GM10847 (cell line): Measurements from ENCODE around the gene NIPSNAP3A.

Source experiments
- POLR2A ChIP-seq: IDR thresholded peaks from 2 replicates; pipeline ENCODE4 v1.6.1; 2011; ENCODE audit not compliant: insufficient read length; ENCODE audit errors: extremely low read depth

The NIPSNAP3A gene

DNA sequence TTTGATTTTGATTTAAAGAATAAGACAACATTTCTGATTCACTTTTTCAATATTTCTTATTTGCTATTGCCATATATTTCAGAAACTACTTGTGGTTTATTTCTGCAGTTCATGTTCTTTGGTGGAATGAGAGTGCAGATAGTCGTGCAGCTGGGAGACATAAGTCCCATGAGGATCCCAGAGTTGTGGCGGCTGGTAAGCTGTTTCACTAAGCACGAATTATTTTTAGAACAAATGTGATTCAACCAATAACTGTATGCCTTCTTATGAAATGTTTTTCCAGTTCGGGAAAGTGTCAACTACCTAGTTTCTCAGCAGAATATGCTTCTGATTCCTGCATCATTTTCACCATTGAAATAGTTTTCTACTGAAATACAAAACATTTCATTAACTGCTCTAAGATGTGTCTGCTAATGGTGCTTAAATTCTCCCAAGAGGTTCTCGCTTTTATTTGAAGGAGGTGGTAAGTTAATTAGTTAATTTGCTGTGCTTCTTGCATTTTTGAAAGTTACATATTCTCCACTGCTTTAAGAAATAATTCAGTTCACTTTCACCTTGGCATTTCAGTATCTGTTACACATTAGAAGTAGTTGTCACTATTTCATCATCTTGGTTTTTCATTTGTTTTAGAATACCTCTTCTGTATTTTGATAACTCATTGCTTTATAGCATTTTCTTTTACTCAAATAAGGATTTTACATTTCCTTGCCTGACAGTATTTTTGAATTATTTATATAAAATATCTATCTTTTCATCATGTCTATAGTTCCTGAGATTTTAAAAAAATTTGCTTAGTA lies 25.4 kb downstream of the NIPSNAP3A start:
- TF ChIP-seq POLR2A, result no peak

- TF ChIP-seq POLR2A, result no peak
These were observed 26.6 kb downstream of the NIPSNAP3A start for GRCh38 chr9:104774132-104774531.

DNA sequence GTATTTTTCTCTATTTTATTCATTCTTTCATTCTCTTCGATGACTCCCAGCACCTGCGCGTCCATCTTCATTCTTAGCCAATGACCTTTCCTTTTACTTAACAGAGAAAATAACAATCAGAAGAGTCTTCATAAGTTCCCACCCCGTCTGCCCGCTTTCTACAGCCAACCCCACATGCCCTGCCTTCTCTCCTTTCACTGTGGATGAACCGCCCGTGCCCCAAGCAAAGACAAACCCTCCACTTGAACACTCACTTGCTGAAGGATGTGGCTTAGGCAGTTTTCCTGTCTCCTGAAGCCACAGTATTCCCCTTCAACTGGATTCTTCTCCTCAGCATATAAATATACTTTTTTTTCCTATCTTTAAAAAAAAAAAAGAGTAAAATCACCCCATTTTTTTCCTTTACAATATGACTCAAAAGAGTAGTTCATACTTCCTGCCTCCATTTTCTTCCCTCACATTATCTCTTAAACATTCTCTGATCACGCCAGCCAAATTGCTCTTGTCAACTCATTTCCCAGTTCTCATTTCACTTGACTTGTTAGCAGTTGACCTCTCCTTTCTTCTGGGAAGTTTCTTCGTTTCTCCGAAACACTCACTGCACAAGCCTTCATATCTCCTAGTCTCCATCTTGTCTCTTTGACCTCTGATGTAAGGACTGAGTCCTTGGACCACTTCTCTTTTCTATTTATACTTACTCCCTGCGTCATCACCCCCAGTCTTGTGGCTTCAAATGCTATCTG lies 27.5 kb downstream of the NIPSNAP3A start:
- no peak for TF ChIP-seq POLR2A

- TF ChIP-seq POLR2A, result no peak
These were observed 28.1 kb downstream of the NIPSNAP3A start for GRCh38 chr9:104775574-104775936.

DNA sequence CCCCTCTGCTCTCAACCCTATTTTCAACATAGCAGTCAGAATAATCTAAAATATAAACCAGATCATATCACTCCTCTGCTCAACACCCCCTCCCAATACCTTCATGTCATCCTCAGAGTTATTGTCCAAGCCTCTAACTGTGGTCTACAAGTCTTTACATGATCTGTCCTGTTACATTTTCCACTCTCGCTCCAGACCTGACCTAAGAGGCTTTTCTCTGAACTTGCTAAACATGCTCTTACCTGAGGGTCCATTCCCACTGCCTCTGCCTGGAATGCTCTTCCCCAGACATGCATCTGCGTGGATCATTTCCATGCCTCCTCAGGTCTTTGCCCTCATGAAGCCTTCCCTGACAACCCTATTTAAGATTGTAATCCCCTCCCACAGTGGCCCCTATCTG lies 28.5 kb downstream of the NIPSNAP3A start:
- TF ChIP-seq POLR2A, result no peak

- TF ChIP-seq POLR2A, result no peak
These were observed 29.3 kb downstream of the NIPSNAP3A start for GRCh38 chr9:104776797-104777196.

GRCh38 chr9:104778802-104779201 lies 31.3 kb downstream of the NIPSNAP3A start:
- TF ChIP-seq POLR2A, result no peak

- no peak for TF ChIP-seq POLR2A
These were observed 31.9 kb downstream of the NIPSNAP3A start for GRCh38 chr9:104779334-104779733.

GRCh38 chr9:104779946-104780535 lies 32.6 kb downstream of the NIPSNAP3A start:
- TF ChIP-seq POLR2A, result no peak

DNA sequence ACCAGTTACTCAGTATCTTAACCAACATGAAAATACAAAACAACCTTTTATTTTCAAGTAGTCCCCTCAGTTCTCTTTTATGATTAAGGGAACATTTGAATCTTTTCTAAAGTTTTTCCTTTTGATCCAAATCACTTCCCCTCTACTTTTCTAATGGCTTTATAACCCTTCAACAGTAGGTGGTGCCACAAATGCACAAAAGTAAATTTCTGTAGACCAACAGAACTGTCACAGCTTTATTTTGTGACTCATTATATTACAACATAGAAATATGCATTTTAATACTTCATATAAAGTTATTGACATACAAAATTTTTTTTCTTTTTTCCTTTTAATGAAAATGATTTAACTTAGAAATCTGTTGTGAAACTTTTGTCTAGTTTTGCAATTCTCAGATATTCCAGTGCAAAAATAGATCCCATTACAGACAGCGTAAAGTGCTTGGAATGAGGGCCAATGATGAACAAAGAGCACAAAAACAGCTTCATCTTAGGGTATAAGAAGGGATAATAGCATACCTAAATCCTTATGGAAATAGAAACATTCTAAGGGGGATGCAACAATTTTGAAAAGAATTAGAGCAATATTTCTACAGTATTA lies 33.4 kb downstream of the NIPSNAP3A start:
- no peak for TF ChIP-seq POLR2A

DNA sequence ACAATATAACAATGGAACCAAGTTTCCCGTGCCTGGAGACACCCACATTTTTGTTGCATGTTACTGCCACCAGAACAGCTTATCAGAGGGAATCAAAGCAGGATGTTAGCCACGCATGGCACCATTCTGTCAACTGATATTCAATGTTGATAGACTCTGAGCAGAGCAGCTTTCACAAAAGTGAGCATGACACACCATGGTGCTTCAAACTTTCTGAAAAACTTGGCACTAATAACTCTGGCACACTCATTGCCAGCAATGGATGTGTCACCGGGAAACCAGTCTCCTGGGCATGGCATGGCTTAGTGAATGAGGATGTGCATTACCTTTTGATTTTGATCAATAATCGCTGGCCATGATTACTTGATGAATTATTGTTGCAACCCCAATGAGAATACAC lies 36.1 kb downstream of the NIPSNAP3A start:
- no peak for TF ChIP-seq POLR2A

- TF ChIP-seq POLR2A, result no peak
These were observed 36.6 kb downstream of the NIPSNAP3A start for GRCh38 chr9:104784098-104784497.

DNA sequence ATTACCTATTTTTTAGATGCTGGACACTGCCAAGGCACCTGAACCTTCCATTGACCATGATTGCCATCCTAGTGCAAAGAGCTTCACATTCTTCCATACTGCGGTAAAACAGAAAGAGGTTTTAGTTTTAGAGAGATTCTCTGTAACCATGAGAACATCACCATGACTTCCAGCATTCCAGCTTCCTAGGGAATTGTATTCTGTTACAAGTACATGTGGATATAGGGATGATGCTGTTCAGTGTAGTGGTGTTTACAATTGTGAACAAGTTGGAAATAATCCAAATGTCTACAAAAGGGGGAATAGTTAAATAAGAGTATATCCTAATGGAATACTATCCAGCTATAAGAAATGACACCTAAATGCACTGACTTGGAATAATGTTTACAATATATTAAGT lies 38.8 kb downstream of the NIPSNAP3A start:
- TF ChIP-seq POLR2A, result no peak

GRCh38 chr9:104787306-104788015 lies 40.0 kb downstream of the NIPSNAP3A start:
- no peak for TF ChIP-seq POLR2A

- no peak for TF ChIP-seq POLR2A
These were observed 40.8 kb downstream of the NIPSNAP3A start for GRCh38 chr9:104788251-104788650.
